Hepatocyte (in vitro differentiated cells): ENCODE measurements around the gene TCOF1.

Experiments
- CTCF ChIP-seq: fragments of 200-600 bp; sonication (generic); IDR thresholded peaks from 2 replicates; pipeline ENCODE4 v1.5.1; 2016; ENCODE audit warnings: antibody characterized with exemption, mild to moderate bottlenecking; ENCODE audit not compliant: poor library complexity
- EZH2 ChIP-seq: fragments of 200-600 bp; sonication (generic); IDR thresholded peaks from 2 replicates; pipeline ENCODE4 v1.6.1; 2016; ENCODE audit warnings: antibody characterized with exemption, mild to moderate bottlenecking, borderline replicate concordance

GRCh38 chr5:150374651-150375050, 17.2 kb downstream of the TCOF1 start:
- TF ChIP-seq CTCF (no peak), EZH2 (no peak)
